NCI-H510A treated with DMSO at 0.1 percent for 48 hours (cell line): Measurements from ENCODE around the gene NIT1.
A peak's percentile ranks its signal among the peaks of the same experiment; 100 is the strongest.

Source experiments
- DNase-seq: peaks from one replicate; lab custom pipeline; 2025; lab: John Stamatoyannopoulos, UW

Gene NIT1, protein sequence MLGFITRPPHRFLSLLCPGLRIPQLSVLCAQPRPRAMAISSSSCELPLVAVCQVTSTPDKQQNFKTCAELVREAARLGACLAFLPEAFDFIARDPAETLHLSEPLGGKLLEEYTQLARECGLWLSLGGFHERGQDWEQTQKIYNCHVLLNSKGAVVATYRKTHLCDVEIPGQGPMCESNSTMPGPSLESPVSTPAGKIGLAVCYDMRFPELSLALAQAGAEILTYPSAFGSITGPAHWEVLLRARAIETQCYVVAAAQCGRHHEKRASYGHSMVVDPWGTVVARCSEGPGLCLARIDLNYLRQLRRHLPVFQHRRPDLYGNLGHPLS

DNA sequence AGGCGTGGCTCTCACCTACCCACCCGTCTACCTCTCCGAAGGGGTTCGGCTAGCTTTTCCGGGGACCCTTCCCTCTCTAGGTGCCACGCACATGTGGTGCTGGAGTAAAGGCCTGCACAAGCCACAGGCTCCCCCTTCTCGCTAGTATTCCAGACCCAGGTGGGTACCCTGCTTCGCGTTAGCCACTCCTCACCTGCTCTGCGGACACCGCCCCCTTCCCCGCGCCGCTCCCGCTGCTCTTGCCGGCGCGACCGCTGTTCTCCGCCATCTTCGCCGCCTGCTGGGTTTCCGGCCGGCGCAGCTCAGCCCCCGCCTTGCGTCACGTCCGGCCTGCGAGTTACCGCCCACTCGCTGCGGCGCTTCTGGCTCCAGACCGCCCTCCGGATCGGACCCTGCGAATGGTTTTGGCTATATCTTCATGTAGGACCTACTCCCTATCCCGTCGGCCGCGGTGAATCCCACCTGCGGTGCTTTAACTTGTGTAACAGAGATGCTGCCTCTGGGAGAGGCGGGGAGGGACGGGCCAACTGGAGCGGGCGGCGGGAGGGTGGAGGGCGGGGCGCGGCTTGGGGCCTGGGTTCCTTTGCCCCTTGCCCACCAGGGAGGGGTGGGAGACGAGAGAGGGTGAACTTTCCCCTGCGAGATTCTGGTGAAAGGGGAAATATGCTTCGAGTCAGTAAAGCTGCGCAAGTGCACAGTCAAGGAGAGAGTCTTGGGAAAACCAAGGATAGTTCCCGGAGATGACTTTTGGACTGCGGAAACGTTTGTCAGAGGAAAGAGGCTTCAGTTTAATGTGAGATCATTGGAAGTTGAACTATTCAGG lies at the start of gene NIT1, which contains the start of gene PFDN2:
Gene NIT1, plus strand, starts transcription at position 347 of the 823 bp plus-strand sequence. Its CDS starts 72 bp downstream, at position 419.
Gene PFDN2, minus strand, starts transcription at position 279 of the 823 bp plus-strand sequence. Its CDS starts 11 bp downstream, at position 268.
- DNase-seq: peak; percentile 68

DNA sequence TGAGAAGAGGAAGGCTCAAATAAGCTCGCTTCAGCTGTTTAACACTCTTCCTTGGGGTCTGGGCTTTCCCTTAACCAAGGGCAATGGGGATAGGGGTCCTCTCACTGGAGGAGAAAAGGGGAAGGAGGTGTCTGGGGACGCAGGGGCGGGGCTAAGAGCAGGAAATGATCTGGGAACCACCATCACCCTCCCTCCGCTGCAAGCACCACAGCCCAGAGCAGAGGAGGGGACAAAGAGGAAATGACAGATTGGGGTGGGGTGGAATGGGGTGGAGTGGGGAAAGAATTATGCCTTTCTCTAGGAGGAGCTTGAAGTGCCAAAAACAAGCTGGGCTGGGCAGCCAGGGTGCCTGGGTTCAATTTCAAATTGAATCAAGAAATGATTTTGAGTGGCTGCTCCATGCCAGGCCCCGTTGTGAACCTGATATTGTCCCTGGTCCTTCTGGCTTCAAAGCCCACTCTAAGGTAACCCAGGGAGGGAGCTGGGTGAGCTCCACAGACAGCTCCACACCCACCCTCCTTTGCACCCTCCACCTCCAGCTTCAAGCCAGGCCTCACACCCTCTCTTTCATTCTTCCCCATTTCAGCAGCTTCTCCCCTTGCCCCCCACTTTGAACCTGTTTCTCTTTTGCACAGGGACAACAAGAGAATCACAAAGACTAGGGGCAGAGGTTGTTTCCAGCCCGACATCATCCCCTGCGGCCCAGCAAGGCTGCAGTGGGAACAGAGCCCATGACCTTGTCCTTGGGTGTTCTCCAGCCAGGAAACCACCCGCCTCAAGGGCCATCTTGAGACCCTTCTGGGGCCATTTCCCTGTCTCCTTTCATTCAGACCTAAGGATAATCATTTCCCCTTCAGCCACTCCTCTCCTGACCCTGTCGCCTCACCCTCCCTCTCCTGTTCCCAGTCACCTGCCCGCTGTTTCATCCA lies 49.3 kb upstream of the NIT1 start:
- no peak for DNase-seq

DNA sequence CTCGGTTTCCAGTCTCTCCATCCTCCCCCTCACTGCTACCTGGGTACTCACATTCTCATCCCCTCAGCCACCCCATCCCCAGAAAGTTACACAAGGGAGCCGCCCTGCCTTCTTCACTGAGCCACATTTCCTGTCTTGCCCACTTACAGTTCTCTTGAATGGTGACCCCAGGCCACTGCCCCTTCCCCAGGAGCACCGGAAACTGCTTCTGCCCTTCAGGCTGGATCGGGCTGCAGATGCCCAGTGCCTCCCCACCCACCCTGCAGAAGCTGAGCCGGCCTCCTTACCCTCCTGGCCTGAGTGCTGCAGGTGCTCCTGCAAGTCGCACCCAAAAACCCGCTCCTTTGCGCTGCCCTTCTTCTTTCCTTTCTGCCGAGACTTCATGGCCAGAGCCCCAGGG lies 48.7 kb upstream of the NIT1 start:
- no peak for DNase-seq

DNA sequence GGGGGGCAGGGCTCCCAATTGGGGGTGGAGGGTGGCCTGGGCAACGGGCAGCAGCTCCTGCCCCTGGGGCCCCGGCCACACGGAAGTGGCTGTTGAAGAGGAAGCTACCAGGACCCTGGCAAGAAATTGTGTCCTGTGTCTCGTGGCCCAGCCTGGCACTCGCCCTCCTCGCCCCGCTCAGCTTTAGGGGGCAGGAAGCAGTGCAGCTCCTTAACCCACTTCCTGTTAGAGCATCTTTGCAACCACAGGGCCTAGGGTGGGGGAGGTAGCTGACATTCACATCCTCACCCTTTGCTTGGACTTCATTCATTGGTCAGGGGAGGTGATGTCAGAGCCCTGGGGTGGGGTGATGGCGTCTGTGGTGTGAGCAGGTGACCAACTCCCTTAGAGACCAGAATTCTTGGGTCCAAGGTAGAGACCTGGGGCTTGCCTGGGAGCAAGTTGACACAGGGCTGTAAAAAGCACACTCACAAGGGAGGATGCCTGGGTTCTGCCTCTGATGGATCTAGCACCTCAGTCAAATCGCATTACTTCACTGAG lies 48.1 kb upstream of the NIT1 start, which contains the start of gene ARHGAP30:
Gene ARHGAP30, minus strand, starts transcription at position 161 of the 540 bp plus-strand sequence. CDS start 267 bp downstream, outside the sequence.
- no peak for DNase-seq

DNA sequence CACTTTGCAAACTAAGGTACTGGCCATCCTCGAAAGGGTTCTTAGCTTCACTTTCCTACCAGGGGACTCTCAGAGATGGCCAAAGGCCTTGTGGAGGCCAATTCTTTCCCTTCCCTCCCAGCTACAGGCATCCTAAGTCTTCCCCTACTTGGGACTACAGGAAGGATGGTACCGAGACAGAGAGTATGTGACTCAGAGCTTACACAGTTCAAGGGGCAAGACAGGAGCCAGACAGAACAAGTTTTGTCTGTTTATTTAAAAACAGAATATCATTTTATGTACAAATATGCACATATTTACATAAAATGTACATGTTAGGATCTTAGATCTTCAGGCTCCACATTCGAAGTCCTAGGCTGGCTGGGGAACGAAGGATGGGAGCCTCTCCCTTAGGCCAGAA lies 47.1 kb upstream of the NIT1 start:
- no peak for DNase-seq

DNA sequence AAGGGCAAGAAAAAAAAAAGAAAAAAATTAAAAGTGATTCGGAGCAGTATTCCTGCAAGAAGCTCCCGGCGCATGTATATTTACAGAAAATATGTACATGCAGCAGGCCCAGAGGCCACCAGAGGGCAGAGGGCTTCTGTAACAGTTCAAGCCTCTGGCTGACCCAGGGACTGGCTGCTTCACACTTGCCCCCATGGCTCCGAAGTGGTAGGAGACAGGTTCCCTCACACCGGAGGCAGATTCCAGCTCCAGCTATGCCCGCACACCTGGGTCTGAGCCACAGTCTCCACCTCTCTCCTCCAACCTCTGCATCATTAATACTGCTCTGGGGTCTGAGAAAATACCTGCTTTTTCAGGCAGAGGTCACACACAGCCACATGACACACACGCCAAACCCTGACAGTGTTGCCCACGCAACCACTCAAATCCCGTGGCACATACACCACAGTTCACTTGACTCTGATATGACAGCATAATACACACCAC lies 46.0 kb upstream of the NIT1 start:
- DNase-seq: peak; percentile 2

DNA sequence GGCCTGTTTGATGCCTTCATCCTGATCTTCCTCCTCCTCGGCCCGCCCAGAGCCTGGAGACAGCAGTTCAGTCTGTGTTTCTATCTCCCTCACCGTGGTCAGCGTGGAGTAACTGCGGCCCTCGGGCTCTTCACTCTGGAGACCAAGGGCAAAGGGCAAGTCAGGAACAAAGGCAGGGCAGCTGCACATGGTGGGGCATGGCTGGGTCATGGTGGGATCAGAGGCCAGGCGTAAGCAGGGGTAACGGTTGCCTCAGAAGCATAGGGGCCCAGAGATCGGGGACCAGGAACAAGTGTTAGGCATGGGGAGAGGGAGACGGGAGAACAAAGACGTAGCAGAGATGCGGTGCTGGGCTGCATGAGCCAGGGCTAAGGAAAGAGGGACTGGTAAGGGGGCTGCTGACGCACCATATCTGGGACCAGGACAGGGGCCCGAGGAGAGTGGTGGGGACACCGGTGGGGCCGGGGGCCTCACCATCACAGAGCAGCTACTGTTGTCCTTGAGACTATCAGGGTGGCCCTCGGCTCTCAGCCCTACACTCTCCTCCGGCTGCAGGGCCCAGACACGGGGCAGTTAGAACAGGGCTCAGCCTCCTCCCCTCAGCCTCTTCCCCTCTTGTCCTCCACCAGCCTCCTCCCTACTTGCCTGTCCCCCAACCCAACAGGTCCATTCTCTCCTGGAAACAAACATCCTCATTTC lies 45.0 kb upstream of the NIT1 start:
- no peak for DNase-seq

DNA sequence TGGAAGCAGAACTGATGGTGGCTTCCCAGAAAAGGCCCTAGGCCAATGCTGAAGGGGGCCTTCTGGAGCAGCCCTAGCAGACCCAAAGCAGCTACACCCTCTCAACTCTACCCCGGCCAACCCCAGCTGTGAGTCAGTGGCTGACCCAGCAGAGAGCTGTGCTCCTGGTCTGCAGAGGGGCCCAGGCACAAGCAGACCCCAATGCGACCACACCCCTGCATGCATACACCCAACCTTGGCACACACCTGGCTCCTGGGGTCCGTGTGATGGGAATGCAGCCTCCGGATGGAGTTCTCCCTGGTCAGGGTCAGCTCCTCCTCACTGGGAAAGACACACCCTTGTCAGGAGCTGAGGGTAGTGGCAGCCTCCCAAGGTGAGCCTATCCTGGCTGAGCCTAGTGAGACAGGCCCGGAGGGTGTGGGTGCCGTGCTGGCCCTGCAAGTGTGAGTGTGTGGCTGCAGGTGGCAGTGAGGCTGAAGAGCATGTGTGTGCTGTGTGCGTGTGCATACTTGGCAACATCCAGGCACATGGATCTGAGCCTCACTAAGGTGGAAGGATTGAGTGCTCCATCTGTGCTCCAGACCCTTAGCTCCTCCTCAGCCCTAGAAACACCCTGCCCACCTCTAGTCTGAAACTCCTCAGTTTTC lies 44.3 kb upstream of the NIT1 start:
- DNase-seq: no peak

DNA sequence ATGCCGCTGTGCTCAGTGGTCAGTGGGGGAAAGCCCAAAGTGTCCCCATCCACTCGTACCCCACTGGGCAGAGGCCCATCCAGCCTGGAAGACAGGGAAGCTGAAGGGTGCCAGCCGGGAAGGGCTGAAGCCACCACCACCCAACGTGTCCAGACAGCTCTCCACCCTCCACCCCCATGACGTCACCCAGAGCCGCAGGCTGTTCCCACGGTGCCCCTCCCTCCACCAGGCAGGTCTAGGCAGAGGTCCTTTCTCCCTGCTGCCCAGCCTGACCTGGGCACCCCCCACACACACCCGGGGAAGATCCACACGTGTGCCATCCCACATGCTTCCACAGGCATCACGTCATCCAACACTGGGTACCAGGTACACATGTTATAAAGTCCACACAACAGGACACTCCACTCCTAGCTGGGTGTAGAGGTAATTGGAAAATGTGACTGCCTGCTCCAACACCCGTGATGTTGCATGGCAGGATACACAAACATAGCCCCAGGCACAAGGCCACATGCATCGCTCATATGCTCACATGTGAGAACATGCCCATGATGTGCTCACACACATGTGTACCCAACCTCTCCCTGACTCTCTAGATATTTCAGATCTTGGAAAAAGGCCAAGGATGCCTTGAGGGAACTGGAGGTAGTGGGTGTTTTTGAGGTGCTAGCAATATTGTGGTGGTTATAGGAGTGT lies 43.1 kb upstream of the NIT1 start:
- no peak for DNase-seq

DNA sequence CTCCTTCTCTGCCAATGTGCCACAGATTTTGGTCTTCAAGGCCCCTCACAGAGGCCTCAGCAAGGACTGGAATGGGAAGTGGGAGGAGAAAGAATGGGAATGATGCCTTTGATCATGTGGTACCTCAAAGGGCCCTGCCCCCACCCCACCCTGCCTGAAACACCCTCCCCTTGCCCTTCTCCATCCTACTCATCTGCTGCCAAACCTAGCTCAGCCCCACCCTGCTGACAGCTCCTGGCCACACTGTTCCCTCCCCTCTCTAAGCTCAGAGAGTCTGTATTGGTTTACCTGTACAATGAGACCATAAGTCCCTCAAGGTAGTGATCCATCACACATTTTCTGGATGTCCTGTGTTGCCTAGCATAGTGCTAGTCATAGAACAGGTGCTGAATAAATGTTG lies 41.5 kb upstream of the NIT1 start:
- DNase-seq: no peak

DNA sequence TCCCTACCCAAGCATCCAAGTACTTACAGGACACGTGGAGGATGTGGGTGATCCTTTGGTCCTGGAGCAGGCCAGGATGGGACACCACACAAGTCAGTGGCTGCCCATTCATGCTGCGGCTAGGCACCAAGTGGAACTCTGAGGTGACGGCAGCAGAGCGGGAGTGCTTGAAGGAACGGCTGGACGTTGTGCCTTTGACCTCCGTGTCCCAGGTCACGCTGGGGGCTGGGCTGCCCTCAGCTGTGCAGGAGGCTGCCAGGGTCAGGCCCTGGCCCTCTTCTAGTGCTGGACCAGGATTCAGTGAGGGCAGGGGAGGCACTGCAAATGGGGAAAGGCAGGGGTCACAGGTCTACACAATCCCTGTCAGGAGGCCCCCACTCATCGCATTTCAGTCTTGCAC lies 40.5 kb upstream of the NIT1 start:
- DNase-seq: no peak

DNA sequence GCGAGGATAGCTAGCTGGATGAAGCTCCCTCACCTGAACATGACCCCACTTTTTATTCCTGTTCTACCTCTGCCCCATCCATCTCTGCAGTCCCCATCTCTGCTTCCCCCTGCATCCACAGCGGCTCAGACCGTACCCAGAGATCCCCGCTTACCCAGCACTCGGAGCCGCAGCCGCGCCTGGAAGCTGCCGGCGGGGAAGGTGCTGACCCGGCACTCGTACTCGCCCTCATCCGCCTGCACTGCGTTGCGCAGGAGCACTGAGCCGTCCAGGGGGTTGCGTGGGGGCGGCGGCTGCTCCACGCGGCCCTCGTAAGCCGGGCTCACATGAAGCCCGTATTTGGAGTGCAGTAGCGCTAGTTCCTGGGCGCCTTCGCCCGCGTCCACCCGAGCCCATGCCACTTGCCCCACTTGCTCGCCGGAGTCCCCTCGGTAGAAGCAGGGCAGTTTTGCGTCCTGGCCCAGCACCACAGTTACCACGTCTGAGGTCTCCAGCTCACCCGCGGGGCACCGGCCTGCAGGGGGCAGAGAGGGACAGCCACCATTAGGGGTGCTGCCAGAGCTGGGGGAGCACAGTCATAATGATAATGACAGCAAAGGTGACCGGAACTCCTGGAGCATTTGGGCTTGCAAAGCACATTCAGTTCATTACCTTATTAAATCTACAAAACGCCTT lies 38.3 kb upstream of the NIT1 start:
- no peak for DNase-seq

DNA sequence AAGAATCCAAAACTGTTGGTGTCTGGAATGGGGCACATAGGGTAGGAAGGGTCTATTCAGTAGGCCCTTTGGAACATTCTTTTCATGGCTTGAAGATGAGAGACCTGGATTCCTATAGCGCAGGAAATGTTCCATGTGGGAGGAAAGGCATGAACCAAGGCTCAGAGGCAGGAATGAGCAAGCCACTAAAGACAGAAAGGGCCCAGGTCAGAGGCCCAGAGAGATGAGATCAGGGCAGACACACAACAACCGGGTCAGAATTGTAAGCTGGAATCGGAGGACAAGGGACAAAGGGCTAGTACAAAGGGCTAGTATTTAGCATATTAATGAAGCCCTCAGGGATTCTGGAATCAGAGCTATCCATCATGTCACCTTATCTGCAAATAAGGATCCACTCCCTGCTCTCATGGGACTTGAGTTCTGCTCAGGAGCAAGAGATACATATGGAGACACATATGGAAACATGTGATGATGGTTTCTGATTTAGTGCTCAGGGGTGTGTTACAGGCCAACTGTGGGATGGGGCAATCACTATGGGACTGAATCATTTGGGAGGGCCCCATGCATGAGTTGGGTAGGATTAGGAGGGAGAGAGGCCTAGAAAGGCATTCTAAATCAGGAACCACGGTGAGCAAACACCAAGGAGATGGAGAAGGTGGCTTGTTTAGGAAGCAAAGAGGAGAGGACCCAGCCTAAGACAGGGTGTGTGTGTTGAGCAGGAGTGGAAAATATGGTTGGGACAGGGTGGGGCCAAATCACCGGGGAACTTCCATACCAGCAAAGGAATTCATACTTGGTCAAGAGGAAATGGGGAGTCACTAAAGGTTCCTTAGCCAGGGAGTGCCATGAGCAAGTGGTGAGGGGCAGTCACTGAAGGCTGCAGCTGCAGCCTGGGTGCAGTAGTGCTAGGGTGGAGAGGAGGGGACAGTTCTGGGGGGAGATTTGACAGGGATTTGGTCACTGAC lies 37.2 kb upstream of the NIT1 start:
- DNase-seq: no peak

DNA sequence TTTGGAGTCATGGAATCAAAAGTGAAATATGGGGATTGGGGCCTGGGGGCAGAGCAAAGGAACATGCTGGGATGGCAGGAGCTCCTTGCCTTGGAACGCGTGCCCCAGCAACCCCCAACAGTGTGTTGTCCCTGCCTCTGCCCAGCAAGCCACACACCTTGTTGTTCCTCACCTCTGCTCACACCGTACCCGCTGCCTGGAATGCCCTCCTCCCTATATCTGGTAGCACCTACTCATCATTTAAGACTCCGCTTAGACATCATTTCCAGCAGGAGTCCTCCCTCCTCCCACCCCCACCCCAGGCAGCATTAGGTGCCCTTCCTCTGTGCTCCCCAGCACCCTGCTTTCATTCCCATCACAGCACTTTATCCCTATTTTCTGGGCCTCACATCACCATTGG lies 36.4 kb upstream of the NIT1 start:
- no peak for DNase-seq

DNA sequence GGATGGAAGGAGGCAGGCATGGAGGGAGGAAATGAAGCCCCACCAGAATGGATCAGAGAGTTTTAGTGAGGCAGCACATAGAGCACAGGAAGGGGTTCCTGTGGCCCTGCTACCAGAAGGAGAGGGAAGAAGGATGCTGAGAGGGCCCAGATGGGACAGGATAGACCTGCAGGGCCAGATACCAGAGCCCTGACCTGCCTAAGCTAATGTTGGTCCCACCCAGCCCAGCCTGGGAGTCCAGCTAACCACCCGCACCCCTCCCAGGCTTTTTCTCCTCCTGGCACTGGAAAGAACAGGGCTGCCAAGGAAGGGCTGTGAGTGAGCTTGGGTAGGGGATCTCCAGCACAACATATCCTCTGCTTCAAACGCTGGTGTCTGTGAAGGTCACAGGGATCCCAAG lies 35.4 kb upstream of the NIT1 start:
- DNase-seq: no peak

DNA sequence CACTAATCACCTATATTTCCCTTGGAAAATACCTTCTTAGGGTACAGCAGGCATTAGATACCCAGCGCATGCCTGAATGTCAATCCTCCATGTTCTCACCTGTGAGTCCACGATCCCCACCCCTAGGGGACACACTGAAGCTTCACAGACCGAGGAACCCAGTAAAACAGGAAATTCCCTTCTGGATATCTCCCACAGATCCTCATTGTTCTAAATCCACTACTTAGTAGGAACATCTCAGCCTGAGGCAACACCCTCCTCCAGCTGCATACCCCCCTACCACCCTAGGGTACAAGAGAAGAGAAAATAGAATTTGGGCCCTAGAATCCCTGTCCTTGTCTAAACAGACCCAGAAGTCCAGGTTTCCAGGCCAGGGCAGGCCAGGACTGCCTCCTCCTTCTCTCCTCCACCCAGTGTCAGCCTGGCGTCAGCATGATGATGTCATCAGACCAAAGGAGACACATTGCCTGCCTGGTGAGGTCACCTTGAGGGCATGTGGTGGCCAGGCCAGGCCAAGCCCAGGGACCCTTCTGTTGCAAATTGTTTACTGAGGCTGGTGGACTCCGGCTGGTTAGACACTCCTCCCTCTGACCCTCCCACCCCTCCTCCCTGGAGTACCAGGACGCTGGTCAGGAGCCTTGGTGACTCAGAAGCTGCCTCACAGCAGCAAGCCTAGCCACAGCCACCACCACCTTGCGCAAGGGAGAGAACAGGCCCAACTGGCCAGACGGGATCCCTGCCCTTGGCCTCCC lies 34.7 kb upstream of the NIT1 start:
- no peak for DNase-seq
